CD1c-positive myeloid dendritic cell (primary cell): ENCODE measurements around the gene STK24.

Experiments used
- DNase-seq: peaks from one replicate; pipeline ENCODE4 v3.0.0-alpha.2; 2016; ENCODE audit errors: extremely low spot score

The STK24 gene

DNA sequence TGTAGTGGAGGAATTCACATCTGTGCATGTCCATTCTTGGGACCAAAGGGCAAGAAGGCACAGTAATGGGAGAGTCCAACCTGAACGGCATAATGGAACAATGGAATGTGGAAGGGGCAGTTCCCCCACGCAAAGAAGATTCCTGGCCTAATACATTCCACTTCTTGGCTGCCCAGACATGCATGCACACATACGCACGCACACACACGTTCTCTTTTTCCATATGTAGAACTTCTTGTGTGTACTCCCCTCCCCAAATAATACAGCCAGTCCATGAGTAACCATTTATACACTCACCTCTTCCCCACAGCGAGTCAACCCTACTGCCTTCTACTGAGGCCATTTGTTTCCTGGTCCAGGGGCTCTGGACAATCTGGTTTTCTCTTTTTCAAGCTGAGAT, 6.0 kb upstream of the STK24 start:
- no peak for DNase-seq

DNA sequence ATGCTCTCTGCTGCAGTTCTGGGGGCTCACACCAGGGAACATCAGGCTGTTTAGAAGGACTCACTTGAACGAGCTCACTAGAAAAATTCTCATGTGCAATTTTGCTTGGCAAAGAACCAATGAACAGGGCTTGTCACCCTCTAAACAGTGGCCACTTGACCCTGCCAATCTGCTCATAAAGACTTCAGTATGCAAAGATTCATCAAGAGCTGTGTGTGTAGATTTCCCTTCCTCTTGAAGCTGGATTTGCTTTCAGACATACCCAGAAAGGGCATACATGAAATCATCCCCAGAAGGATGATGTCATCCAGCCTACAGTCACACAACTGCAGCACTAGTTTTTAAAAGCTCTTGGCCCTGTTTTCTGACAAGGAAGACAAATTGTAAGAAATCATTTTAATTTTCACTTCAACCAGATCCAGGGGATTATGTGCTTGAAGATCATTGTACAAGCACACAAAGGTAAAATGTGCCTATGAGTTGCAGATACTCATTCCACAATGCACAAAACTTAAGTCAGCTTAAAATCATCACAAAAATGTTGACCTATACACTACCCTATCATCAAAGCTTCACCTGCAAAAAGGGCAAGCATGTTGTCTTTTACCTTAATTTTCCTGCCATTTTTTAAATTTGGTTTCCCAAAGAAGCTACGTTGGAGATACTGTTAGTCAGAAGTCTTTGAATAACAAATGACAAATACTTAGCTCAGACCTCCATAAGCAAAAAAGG, 5.2 kb upstream of the STK24 start:
- peak; percentile 67 for DNase-seq

DNA sequence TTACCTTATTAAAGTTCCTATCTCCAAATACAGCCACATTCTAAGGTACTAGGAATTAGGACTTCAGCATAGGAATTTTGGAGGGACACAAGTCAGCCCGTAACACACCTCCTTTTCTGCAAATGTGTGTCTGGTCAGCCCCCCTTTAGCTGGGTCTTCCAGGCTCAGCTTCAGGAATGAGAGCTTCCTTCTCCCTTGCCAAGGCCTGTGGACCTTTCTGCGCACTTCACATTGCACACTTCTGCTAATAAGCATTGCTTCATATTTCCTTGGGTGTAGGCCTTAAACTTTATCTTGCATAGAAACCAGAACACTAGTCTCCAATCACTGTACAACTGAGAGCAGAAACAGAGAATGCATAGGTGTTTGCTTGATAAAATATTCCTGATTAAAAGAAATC, 4.5 kb upstream of the STK24 start:
- DNase-seq = peak; percentile 56

DNA sequence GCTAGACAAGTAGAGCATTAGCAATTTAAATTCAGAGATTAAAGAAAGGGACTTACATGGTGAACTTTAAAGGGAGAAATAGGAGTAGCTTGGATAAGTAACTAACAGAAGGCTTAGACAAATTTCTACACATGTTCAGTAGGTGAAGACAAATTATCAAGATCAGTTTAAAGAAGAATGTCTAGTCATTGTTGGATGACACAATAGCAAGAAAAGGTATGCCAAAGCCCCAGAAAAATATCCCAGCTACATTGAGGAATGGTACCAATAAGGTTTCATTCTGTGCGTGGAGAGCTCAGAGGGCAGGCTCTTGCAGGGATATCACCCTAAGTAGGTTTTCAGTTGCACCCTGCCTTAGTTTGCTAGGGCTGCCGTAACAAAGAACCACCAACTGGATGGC, 3.5 kb upstream of the STK24 start:
- DNase-seq = no peak

DNA sequence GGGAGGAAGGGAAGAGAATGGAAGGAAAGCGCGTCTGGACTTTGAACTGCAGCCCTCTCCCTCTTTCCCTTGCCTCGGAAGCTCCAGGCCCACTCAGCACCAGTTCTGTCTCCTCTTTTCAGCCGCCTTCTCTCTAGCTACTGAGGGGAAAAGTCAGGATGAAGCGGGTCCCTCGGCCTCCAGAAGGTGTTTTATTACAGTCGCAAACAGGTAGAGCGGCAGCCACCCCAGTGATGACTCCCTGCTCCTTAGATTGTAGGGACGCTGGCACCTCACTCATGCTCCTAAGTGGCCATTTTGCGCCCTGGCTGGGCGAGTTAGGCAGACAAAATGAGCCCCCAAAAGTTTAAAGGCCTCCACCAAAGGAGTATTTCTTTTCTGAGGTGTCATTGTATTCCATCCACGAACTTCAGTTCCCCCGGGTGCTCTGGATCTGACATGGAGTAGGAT, 954 bp upstream of the STK24 start:
- no peak for DNase-seq

DNA sequence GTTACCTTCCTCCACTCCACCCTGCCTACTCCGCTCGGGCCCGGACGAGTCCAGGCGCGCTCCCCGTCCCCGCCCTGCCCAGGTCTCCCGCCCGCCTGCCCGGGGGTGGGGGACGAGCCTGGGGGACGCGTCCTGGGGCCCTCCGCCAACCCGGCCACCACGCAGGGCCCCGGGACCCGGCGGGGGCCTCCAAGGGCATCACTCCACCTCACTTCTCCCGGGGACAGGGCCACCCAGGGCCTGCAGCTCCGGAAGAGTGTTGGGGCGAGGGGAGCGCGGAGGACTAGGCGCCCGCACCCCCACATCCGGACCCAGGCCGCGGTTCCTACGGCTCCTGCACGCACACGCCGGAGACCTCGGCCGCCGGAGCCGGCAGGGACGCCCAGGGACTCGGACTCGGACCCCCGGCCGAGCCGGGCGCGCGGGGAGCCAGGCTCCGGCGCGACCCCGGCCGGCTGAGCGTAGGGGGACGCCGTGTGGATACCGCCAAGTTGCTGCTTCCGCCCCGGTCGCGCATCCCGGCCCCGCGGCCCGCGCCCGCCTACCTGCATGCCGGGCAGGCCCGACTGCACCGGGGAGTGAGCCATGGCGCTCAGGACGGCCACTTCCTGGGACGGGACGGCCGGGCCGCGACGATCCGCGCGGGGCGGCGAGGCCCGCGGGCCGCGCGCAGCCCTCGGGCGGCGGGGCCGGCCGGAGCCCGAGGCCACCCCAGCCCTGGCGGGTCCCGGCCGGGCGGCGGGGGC, 534 bp downstream of the STK24 start:
- peak; percentile 55 for DNase-seq

DNA sequence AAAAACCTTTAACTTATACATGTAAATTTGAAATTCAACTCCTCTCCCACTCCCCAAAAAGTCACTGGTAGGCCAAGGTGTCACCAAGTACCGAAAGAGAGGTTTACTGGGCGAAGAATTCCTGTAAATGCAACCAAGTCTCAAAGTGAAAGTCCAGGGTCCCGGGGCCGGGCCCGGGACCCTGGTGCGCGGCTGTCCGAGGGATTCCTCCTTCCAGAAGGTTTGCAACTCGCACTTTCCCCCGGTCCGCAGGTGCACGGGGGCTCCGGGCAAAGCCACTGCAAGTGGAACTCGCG, 1.1 kb downstream of the STK24 start:
- DNase-seq = no peak

DNA sequence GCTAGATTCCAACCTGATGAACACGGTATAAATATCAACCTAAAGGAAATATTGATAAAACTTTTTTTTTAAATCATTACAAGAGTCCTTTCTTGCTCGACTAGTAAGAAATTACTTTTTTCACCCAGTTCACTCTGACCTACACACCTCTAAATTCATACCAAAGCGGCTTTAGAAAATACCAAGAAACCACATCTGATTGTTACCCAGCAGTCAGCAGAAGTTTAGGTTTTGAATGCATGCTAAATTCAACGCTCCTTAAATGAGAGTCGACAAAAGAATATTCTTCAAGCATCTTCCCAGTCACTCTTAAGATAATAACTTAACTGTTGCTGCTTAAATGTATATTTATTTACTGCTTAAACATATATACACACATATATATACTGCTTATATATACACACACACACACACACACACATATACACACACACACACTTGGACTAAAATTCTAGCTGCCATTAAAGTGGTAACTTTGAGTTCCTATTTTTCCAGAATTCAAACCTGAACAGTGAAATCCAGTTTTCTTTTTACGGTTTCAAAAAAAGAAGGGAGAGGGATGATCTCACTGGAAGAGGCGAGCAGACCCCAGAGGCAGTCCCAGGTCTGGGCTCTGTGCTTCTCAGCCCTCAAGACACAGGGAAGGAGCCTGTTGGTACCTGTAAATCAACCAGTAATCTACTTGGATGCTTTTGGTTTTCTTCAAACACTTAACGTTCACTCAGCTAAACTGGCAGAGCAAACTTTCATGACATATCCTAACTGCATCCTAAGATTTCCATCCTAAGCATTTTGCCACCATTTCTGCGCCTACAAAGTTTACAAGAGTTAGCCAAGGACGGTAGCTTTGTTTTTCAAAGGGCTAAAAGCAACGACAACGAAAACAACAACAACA, 1.7 kb downstream of the STK24 start:
- no peak for DNase-seq

DNA sequence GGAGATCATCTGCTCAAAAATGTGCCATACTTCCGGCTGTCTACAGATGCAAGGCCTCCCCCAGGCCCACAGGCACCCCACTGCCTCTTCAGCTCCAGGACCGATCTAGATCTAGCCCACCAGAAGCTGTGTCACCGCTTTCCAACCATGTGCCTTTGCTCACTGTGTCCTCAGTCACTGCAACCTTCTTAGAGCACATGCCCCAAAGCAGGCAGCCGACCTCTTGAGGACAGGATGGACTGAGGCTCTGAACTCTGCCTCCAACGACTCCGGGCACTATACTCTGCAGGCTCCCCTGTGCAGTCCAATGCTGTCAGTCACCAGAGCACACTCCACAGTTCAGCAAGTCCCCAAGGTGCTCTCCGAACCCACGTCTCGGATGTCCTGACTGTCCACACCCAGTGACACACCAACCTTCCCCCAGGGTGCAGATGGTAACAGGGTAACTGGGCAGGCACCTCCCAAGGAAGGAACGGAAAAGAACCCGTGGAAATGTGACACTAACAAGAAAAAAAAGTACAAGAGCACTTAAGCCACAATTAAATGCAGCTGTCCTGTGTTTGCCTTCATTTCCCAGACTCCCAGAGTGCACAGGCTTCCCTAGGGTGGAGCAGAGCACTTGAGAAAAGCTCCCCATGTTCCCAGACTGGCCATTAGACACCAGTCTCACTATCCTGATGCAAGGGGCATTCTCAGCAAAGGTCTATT, 4.8 kb downstream of the STK24 start:
- DNase-seq = no peak

DNA sequence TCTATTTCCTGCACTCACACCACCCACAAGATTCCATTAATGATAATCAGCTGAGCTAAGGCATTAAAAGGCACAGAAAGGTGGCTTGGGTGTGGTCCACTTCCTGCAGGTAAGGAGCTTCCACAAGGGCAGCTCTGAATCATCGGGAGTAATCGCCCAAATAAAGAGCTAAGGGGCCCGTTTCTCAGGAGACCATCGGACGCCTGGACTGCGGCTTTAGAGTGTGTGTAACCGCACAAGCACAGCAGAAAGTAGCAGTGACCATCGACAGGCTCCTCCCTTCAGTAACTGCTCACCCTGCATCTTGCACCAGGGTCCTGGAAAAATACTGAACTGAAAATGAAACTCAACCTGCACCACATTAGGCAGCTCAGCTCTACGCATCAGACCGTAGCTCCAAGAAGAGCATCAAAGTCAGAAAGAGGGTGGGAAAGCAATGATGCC, 6.0 kb downstream of the STK24 start:
- peak; percentile 62 for DNase-seq

DNA sequence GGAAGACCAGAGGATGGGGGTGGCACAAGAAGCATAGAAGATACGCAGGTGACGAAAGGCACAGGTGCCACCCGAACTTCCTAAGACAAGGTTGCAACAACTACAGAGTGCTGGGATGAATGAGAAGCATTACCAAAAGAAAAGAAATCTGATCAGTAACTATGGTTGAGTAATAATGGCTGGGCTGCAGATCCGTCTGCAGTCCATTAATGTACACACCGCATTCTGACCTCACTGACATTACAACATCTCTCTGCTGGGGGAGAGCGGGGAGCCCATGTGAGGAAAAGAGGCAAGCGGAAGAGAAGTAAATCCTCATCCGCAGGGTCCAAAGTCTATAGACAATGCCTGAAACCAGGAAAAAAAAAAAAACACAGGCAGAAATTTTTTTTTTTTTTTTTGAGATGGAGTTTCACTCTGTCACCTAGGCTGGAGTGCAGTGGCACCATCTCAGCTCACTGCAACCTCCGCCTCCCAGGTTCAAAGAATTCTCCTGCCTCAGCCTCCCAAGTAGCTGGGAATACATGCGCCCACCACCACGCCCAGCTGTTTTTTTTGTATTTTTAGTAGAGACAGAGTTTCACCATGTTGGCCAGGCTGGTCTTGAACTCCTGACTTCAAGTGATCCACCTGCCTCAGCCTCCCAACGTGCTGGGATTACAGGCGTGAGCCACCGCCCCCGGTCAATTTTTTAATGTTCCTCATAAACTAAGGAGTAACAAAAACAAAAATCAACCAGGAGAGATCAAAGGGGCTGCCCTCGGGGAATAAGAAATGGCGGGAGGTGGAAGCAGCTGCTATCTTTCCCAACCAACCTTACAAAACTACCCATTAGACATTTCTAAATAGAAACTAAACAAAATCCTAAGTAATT, 7.2 kb downstream of the STK24 start:
- peak; percentile 79 for DNase-seq

DNA sequence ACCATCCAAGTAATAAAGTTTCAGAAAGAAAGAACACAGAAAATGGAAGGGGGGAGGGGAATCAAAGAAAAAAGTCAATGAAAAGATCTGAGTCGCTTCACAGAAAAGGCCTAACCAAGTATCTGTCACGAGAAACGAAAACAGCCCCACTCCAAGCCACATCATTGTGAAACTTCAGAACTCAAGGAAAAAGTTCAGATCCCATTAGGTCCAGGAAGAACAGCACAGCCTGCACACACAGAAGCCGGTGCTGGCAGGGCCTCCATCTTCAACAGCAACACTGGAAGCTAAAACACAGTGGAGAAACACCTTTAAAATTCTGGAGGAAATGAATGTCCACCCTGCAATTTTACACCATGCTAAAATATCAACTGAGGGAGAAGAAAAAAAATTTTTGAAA, 8.0 kb downstream of the STK24 start:
- DNase-seq = no peak

DNA sequence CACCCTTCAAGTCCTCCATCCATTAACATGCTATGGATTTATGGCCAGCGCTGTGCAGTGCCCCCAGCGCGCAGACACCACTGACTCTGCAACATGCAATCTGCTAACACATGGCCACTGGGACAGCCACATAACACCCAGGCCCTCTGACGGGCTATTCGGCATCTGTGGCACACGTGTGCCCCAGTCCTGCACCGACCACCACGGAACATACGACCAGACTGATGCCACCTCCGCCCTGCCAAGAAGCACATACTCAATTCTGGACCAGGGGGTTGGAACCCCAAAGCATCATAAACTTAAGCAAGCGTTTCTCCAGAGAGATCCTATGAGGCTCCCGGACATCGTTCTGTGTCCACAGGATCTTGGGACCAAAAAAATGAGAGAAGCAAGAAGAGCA, 9.8 kb downstream of the STK24 start:
- no peak for DNase-seq

DNA sequence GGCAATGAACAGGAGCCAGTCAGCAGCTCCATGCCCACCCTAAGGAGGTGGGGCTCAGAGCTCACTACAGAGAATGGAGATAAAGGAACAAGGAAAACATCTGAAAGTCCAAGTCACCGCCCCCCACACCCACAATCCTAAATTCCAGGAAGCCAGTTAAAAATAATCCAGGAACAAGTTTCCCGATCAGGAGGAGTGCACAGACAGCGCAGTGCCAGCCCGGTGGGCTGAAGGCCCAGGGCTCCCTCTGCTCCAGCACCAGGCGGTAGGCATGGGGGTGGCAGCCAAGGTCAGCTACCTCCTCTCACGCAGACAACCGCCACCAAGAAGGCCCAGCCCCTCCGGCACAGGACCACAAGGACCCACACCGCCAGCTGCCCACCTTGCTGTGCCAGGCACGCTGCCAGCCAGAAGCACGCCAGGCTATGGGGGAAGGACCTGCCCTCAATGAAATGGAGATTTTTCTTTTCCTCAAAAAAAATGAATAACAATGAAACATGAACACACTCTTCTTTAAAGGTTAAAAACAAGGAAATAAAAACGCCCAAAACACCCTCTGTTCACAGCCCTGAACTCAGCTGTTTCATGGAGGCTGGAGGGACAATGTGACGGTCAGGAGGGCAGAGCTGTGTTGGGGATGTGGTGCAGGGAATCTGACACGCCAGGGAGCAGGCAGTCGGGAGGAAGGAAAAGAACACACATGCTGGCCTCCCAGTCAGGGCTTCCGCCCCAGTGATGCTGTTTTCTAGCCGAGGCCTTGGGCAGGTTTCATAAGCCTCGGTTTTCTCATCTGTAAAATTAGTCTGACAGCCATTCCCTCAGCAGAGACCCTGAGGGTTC, 11.0 kb downstream of the STK24 start:
- DNase-seq = peak; percentile 54

DNA sequence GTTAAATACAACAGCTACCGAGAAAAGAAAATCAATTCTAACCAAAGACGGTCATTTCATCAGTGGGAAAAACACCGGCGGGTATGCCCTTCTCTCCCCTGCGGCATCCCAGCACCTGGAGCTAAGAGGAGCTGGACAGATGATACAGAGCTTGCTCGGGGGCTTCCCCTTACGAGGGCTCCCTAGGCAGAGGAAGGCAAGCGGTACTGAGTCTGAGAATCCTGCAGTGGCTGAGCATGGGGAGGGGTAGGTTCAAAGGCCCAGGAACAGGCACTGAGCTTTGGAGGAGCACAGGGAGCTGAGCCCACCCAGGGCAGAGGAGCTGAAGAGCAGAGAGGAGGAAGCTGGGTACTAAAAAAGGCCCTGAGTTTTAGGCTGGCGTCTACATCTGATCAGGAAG, 12.7 kb downstream of the STK24 start:
- no peak for DNase-seq

DNA sequence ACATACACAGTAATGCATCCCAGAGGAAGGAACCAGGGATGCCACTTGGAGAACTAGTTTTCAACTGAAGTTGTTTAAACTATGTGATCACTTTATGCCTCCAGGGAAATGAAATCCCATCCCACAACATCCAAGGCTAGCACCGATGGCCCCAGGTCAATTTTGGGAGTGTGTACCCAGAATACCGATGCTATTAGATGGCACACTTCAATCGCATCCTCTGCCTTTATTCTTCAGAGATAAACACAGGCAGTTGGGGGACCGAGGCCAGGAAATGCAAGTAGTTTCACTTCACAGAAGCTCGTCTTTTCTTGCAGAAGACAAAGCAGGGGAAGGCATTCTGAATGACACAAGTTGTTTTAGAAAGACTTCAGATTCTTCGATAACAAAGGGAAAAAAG, 13.8 kb downstream of the STK24 start:
- no peak for DNase-seq

DNA sequence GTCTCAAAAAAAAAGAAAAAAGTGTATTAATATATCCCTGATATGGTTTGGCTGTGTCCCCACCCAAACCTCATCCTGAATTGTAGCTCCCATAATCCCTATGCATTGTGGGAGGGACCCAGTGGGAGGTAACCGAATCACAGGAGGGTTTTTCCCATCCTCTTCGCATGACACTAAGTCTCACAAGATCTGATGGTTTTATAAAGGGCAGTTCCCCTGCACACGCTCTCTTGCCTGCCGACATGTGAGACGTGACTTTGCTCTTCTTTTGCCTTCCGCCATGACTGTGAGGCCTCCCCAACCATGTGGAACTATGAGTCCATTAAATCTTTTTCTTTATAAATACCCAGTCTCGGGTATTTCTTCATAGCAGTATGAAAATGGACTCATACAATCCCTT, 17.7 kb downstream of the STK24 start:
- DNase-seq = no peak

DNA sequence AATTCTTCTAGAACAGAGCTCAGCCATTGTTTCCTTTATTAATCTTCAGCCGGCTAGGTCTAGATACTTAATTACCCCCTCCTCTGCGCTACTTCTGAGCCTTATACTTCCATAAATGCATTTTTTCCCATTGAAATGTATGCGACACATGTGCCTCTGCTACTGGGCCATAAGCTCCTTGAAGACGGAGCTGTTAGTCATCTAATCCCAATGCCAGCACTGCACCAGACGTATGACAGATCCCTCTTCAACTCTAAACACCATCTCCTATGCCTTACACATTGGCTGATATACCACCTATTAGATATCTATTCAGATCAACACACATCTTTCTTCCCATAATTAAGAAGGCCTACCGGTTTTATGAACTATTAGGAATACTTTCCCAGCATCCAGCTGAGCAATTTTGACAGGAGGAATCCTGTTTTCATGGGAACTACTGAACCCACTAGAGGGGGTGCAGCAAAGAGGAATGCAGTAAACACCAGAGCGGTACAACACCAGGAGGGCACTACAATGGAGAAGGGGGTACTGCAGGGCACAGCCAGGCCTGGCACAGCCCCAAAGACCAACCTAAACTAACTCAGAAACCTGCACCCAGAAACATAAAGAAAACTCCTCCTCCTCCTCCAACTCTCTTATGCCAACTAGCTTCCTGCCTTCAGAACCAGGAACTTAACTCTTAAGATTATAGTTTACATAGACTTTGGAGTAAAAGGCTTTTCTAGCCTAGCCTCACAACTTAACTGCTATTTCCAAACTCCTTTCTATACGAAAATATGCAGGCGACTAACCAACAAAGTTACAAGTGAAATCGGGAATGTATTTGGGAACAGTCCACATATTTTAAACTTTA, 18.7 kb downstream of the STK24 start:
- no peak for DNase-seq
